Uterus (tissue), 4 donors: ENCODE data around the gene CBLL2. TPM values are rescaled to one million over a fixed set of nuclear protein-coding genes. Genes with fewer than 3 reads are reported as not detected.
"Not testable (repeated sequence)": the region's sequence is repeated elsewhere in the genome, so short reads cannot be mapped to it uniquely, and the experiment has no call there.

Source experiments
- DNase-seq, 2 donors: peaks; one replicate each; pipeline ENCODE4 v3.0.0-alpha.2; 2019 to 2020
- H3K27ac ChIP-seq, 2 donors: fragments of 200-600 bp; sonication (generic); 1 replicate in 1 of 2; 2 replicates in 1 of 2; pipeline ENCODE4 v1.5.1; 2016 to 2018
- H3K27me3 ChIP-seq, 2 donors: fragments of 200-600 bp; sonication (generic); one replicate each; pipeline ENCODE4 v1.5.1; 2018 to 2019; ENCODE audit warnings: control low read depth in 1 of 2
- H3K36me3 ChIP-seq, 2 donors: fragments of 200-600 bp; sonication (generic); one replicate each; pipeline ENCODE4 v1.5.1; 2019; ENCODE audit warnings: control low read depth in 1 of 2
- H3K4me1 ChIP-seq, 2 donors: fragments of 200-600 bp; sonication (generic); one replicate each; pipeline ENCODE4 v1.5.1; 2018 to 2019; ENCODE audit warnings: control low read depth in 1 of 2
- H3K4me3 ChIP-seq, 2 donors: fragments of 200-600 bp; sonication (generic); 1 replicate in 1 of 2; 2 replicates in 1 of 2; pipeline ENCODE4 v1.5.1; 2018 to 2019; ENCODE audit warnings: mild to moderate bottlenecking in 1 of 2
- H3K9me3 ChIP-seq, 2 donors: fragments of 200-600 bp; sonication (generic); one replicate each; pipeline ENCODE4 v1.5.1; 2019; ENCODE audit warnings: control low read depth in 1 of 2
- CTCF ChIP-seq, 4 experiments: fragments of 200-600 bp in 2 of 4; fragments of 450-650 bp in 2 of 4; sonication (generic) in 2 of 4; IDR thresholded peaks; one replicate each; pipeline ENCODE4 v1.5.1; 2016 to 2019; ENCODE audit warnings: antibody characterized with exemption in 4 of 4, mild to moderate bottlenecking in 2 of 4, moderate library complexity in 1 of 4
- POLR2A ChIP-seq, 2 donors: fragments of 450-650 bp; IDR thresholded peaks; one replicate each; pipeline ENCODE4 v1.6.1; 2016; ENCODE audit warnings: antibody characterized with exemption in 2 of 2, mild to moderate bottlenecking in 1 of 2, moderate library complexity in 1 of 2
- intact Hi-C: fragments of 100-400 bp; cut with DNase I; formaldehyde crosslinking; loops from one replicate; pipeline ENCODE4 v1.15.1; 2023; ENCODE audit warnings: low total_unique reads
- total RNA-seq, 4 donors: library from RNA; depleted of rRNA in 3 of 4; stranded (reverse); fragments of >200 nt in 3 of 4; gene quantifications; one replicate each; pipeline versions ENCODE4 v1.1.0 to v1.2.4, GENCODE V29; 2014 to 2023
- donor health status: DM: yes; HTN: yes; CAD: no.

The CBLL2 gene
- total RNA-seq, 4 donors from 2014 or later: 0.49 TPM; not detected in 3

GRCh38 chrX:22278375-22278774, 5.7 kb downstream of the CBLL2 start:
- Histone ChIP-seq H3K9me3 (no peaks in the 10 kb centered on the region), H3K4me1 (no peaks in the 10 kb centered on the region), H3K27me3 (no peaks in the 10 kb centered on the region), H3K4me3 (no peak overlapping the region), H3K27ac (no peak overlapping the region), H3K36me3 (no peaks in the 10 kb centered on the region)
- intact Hi-C loops: no loop called here
- DNase-seq: no peak
- TF ChIP-seq POLR2A (IDR thresholded peaks at IDR 0.05) (no peak), CTCF (IDR thresholded peaks at IDR 0.05) (no peak)

GRCh38 chrX:22289209-22289608, 16.5 kb downstream of the CBLL2 start:
- H3K9me3 ChIP-seq: not testable (repeated sequence)

GRCh38 chrX:22296871-22297270, 24.2 kb downstream of the CBLL2 start:
- no peaks in the 10 kb centered on the region for H3K9me3 ChIP-seq
- DNase-seq: no peak
- TF ChIP-seq POLR2A (IDR thresholded peaks at IDR 0.05) (no peak), CTCF (IDR thresholded peaks at IDR 0.05) (no peak)
- intact Hi-C loops: no loop called here
- H3K27me3 ChIP-seq: no peaks in the 10 kb centered on the region
- H3K4me3 ChIP-seq: no peak overlapping the region
- no peaks in the 10 kb centered on the region for H3K36me3 ChIP-seq
- no peaks in the 10 kb centered on the region for H3K4me1 ChIP-seq
- H3K27ac ChIP-seq: no peak overlapping the region

More at GRCh38 chrX:22289209-22289608, 16.5 kb downstream of the CBLL2 start:
- H3K36me3 ChIP-seq, H3K4me3 ChIP-seq, intact Hi-C loops, H3K27me3 ChIP-seq, H3K27ac ChIP-seq, H3K4me1 ChIP-seq, DNase-seq: not testable (repeated sequence)

- intact Hi-C loops: no loop called here
- H3K27me3 ChIP-seq: no peaks in the 10 kb centered on the region
- DNase-seq: peak; percentile 15 to 16
- no peaks in the 10 kb centered on the region for H3K9me3 ChIP-seq
- H3K36me3 ChIP-seq: no peaks in the 10 kb centered on the region
- H3K27ac ChIP-seq: peak overlapping the region in 1 of 2 donors; percentile 74
- H3K4me3 ChIP-seq: no peak overlapping the region
- TF ChIP-seq CTCF (IDR thresholded peaks at IDR 0.05) (no peak), POLR2A (IDR thresholded peaks at IDR 0.05) (no peak)
- no peaks in the 10 kb centered on the region for H3K4me1 ChIP-seq
These were observed 27.4 kb downstream of the CBLL2 start for GRCh38 chrX:22300130-22300529.

GRCh38 chrX:22310779-22311178, 38.1 kb downstream of the CBLL2 start:
- DNase-seq: no peak
- intact Hi-C loops: no loop called here
- no peak overlapping the region for H3K4me3 ChIP-seq
- TF ChIP-seq CTCF (IDR thresholded peaks at IDR 0.05) (no peak), POLR2A (IDR thresholded peaks at IDR 0.05) (no peak)
- H3K9me3 ChIP-seq: no peaks in the 10 kb centered on the region
- no peak overlapping the region for H3K27ac ChIP-seq
- no peaks in the 10 kb centered on the region for H3K4me1 ChIP-seq
- H3K27me3 ChIP-seq: no peaks in the 10 kb centered on the region
- no peaks in the 10 kb centered on the region for H3K36me3 ChIP-seq

GRCh38 chrX:22313766-22314165, 41.1 kb downstream of the CBLL2 start:
- Histone ChIP-seq H3K9me3 (no peaks in the 10 kb centered on the region), H3K27me3 (no peaks in the 10 kb centered on the region), H3K36me3 (no peaks in the 10 kb centered on the region), H3K4me3 (no peak overlapping the region), H3K27ac (no peak overlapping the region), H3K4me1 (no peaks in the 10 kb centered on the region)
- DNase-seq: no peak
- no peak for TF ChIP-seq POLR2A (IDR thresholded peaks at IDR 0.05)
- TF ChIP-seq CTCF (IDR thresholded peaks at IDR 0.05): no peak
- intact Hi-C loops: no loop called here
